Skin of body (tissue), 2 donors: Measurements from ENCODE around the gene OSBPL9. TPM values are rescaled to one million over a fixed set of nuclear protein-coding genes. Genes with fewer than 3 reads are reported as not detected.
A peak's percentile ranks its signal among the peaks of the same experiment; 100 is the strongest.
"Not testable (repeated sequence)": the region's sequence is repeated elsewhere in the genome, so short reads cannot be mapped to it uniquely, and the experiment has no call there.

ENCODE experiments used
- DNase-seq: peaks from one replicate; lab custom pipeline; 2025; lab: John Stamatoyannopoulos, UW
- total RNA-seq: library from RNA; depleted of rRNA; stranded (reverse); fragments of >200 nt; gene quantifications from one replicate; pipeline ENCODE4 v1.2.3, GENCODE V29; 2014

The OSBPL9 gene
- total RNA-seq, 1 donor from 2014 or later = 75.8 TPM

- no peak for DNase-seq
These were observed 20.1 kb downstream of the OSBPL9 start for GRCh38 chr1:51636764-51637522.

DNA sequence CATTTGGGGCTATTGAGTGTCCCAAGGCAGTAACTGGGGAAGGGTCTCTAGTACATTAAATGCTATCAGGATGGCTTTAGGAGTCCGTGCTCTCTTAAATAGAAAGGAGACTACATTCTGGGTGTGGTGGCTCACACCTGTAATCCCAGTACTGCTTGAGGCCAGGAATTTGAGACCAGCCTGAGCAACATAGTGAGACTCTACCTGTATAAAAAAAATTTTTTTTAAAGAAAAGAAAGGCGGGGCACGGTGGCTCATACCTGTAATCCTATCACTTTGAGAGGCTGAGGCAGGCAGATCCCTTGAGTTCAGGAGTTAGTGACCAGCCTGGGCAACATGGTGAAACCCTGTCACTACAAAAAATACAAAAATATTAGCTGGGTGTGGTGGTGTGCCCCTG lies 21.5 kb downstream of the OSBPL9 start:
- no peak for DNase-seq

GRCh38 chr1:51639694-51640093 lies 22.8 kb downstream of the OSBPL9 start:
- DNase-seq = no peak

- DNase-seq = no peak
These were observed 24.2 kb downstream of the OSBPL9 start for GRCh38 chr1:51641096-51641495.

DNA sequence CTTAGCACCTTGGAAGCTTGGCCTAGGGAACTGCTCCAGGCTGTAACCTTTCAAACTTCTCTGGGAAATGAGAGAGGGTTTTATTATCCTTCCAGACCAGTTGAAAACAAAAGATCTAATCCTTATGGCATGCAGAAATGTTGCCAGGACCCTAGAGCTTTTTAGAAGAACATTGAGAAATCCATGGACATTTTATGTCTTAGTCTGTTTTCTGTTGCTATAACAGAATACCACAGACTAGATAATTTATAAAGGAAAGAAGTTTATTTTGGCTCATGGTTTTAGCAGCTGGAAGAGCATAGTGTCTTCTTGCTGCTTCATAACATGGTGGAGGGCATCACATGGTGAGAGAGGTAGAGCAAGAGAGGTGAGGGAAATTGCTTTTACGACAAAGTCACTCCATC lies 25.8 kb downstream of the OSBPL9 start:
- peak; percentile 82 for DNase-seq

GRCh38 chr1:51643362-51643761 lies 26.5 kb downstream of the OSBPL9 start:
- no peak for DNase-seq

DNA sequence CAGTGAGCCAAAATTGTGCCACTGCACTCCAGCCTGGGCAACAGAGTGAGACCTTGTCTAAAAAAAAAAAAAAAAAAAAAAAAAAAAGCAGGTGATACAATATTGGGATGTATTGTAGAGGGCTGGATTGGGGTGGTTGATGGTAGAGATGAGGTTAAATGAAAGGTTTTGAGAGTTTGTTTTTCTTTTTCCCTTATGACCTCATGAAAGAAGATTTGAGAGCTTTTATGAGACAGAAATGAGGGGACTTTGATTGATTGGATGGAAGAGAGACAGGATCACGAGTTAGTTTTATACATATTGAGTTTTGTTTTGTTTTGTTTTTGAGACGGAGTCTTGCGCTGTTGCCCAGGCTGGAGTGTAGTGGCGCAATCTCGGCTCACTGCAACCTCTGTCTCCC lies 27.1 kb downstream of the OSBPL9 start:
- DNase-seq = no peak

DNA sequence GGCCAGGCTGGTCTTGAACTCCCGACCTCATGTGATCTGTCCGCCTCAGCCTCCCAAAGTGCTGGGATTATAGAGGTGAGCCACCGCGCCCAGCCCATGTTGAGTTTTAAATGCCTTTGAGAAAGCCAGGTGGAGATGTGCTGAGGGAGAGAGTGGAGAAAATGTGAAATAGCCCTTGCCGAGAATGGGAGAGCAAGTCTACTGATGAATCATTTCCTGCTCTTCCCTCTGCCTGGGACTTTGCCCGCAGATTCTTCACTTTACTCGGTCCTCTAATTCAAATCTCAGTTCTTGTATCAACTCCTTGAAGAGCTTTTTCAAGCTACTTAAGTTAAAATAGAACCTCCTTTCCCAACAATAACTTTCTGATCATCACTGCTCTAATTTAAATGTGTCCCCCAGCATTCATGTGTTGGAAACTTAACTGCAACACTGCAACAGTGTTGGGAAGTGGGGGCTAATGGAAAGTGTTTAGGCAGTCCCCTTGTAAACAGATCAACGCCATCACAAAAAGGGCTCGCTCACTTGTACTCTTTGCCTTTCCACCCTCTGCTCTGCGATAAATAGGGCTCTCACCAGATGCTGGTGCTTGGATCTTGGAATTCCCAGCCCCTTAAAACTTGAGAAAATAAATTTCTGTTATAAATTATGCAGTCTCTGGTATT lies 27.8 kb downstream of the OSBPL9 start:
- no peak for DNase-seq

DNA sequence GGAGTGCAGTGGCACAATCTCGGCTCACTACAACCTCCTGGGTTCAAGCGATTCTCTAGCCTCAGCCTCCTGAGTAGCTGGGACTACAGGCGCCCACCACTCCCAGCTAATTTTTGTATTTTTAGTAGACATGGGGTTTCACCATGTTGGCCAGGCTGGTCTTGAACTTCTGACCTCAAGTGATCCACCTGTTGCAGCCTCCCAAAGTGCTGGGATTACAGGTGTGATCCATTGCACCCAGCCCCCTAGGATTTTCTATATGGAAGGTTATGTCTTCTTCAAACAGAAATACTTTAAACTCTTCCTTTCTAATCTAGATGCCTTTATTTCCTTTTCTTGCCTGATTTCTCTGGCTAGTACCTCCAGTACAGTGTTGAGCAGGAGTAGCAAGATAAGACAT lies 29.7 kb downstream of the OSBPL9 start:
- not testable (repeated sequence) for DNase-seq

- DNase-seq = no peak
These were observed 31.6 kb downstream of the OSBPL9 start for GRCh38 chr1:51648180-51649109.

- no peak for DNase-seq
These were observed 32.8 kb downstream of the OSBPL9 start for GRCh38 chr1:51649593-51650091.

GRCh38 chr1:51650198-51650597 lies 33.3 kb downstream of the OSBPL9 start:
- no peak for DNase-seq

DNA sequence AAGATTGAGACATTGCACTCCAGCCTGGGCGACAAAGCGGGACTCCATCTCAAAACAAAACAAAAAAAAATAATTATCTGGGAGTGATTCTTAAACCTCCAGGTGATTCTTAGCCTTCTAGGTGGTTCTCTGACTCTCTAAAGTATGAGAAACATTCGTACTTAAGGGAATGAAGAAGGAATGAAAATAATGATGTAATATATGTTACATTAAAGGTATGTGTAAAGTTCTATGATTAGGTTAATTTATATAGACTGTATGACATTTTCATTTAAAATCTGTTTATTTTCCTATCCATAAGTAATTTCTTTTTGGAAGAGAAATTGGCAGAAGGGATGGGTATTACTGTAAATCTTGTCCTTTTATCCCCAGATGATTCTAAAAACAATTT lies 34.7 kb downstream of the OSBPL9 start:
- no peak for DNase-seq

DNA sequence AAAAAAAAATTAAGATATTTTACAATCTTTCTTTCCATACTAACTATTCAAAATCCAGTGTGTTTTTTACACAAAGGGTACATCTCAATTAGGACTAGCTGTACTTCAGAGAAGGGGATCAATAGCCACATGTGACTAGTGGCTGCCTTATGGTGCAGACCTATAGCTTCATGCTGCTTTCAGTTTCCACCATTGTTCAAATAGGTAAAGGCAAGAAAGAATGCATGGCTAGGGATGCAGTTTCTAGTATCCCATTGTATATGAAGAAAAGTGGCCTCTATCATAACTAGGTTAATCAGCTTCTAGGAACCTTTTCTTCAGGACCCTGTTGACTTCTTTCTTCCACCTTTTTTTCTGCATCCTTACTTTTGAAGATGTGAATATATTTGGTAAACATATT lies 35.7 kb downstream of the OSBPL9 start:
- no peak for DNase-seq

GRCh38 chr1:51653127-51653526 lies 36.2 kb downstream of the OSBPL9 start:
- DNase-seq = no peak

DNA sequence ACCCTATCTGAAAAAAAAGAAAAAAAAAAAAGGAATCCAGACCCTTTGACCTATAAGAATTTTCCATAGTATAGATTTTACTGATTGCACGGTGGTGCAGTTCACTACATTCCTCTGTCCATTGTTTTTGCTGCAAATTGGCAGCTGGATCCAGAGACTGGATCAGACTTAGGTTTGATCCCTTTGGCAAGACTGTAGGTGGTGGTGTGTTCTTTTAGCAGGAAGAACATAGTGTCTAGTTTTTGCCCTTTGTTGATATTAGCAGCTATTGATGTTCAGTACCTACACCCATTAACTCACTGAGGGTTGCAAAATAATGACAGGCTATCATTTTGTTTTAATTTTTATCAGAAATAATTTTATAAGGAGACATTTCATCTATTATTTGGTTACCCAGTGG lies 37.1 kb downstream of the OSBPL9 start:
- no peak for DNase-seq

DNA sequence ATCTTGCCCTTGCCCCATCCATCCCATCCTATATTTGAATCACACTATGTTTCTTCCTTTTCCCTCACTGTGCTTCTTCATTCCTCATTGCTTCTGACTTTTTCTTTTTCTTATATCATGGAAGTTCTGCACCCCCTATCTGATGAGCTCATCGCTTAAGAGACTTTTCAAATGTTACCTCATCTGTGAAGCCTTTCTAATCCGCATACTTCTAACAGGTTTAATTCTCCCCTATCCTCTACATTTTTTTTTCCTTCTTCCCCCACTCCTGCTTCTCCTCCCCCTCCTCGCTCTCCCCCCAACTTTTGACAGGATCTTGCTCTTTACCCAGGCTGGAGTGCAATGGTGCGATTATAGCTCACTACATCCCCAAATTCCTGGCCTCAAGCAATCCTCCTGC lies 39.5 kb downstream of the OSBPL9 start:
- DNase-seq = no peak

DNA sequence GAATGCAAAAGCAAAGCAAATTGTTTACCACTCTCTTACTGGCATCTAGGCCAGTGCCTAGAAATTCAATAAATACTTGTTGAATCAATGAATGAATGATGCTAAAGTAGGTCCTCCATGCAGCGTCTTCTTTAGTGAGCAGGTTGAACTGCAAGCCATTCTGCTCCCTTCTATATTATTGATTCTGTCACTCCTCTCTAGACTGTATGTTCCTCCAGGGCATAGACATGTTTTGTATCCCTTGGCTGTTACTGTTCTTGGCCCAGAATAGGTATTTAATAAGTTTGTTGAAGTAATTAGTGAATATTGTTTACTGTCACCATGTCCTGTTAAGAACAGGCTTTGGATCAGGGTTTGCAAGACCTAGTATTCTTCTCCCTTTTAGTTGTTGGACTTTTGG lies 43.7 kb downstream of the OSBPL9 start:
- DNase-seq = no peak

- peak; percentile 91 for DNase-seq
These were observed 44.2 kb downstream of the OSBPL9 start for GRCh38 chr1:51661081-51661518.

DNA sequence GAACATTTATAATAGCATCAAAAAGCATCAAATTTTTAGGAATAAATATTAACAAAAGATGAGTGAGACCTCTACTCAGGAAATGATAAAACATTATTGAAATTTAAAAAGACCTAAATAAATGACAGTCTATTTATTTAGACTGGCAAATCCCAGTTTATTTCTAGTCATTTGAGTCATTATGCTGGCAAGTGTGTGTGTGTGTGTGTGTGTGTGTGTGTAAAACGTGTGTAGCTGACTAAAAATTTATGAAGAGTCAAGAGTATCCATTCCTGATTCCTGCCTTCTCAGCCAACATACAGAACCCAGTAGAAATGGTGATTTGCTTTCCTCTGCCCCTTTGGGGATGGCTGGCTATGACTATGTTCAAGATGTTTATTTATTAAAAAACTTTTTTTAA lies 46.2 kb downstream of the OSBPL9 start:
- no peak for DNase-seq

GRCh38 chr1:51663721-51664120 lies 46.8 kb downstream of the OSBPL9 start:
- DNase-seq = no peak
